ENCODE results near the gene DAGLA. TPM values are rescaled to one million over a fixed set of nuclear protein-coding genes. Genes with fewer than 3 reads are reported as not detected.

The DAGLA gene
- total RNA-seq, 2 experiments from 2014 or later = 0.52 to 0.73 TPM

DNA sequence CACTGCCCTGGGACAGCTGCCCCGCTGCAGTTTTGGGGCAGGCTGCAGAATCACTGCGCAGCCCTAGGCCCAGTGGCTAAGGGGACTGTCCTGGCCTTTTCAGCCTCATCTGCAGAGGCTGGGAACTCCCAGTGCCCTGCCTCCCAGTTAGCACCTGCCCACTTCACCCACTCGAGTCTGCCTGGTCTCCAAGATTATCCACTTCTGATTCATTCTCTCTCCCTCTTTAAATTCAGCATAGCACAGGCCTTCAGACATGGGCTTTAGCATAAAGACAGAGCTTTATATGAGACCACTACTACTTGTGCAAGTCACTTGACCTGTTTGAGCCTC lies 8.9 kb downstream of the DAGLA start:
- ChIA-PET POLR2A (no interaction called here), CTCF (no interaction called here)
- H3K4me3 Mint-ChIP-seq = no peak overlapping the region
- H3K9me3 Mint-ChIP-seq = no peaks in the 10 kb centered on the region
- TF ChIP-seq, protein P1, sequence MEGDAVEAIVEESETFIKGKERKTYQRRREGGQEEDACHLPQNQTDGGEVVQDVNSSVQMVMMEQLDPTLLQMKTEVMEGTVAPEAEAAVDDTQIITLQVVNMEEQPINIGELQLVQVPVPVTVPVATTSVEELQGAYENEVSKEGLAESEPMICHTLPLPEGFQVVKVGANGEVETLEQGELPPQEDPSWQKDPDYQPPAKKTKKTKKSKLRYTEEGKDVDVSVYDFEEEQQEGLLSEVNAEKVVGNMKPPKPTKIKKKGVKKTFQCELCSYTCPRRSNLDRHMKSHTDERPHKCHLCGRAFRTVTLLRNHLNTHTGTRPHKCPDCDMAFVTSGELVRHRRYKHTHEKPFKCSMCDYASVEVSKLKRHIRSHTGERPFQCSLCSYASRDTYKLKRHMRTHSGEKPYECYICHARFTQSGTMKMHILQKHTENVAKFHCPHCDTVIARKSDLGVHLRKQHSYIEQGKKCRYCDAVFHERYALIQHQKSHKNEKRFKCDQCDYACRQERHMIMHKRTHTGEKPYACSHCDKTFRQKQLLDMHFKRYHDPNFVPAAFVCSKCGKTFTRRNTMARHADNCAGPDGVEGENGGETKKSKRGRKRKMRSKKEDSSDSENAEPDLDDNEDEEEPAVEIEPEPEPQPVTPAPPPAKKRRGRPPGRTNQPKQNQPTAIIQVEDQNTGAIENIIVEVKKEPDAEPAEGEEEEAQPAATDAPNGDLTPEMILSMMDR (IDR thresholded peaks at IDR 0.05) = no peak
- intact Hi-C loops (cut with DNase I, micrococcal nuclease) = no loop called here
- no peak overlapping the region for H3K27ac Mint-ChIP-seq
- peaks cover 4 to 7% of the 10 kb centered on the region in 2 experiments for H3K27me3 ChIP-seq (ENCODE audit: control insufficient read depth in 1 of 2, insufficient read depth in 2 of 2, low read length in 2 of 2)
- H3K36me3 ChIP-seq (ENCODE audit: insufficient read depth, low read length) = no peaks in the 10 kb centered on the region
- H3K4me1 ChIP-seq (ENCODE audit: insufficient read depth, low read length) = peaks cover 26% of the 10 kb centered on the region
- peaks cover 7% of the 10 kb centered on the region for H3K27me3 Mint-ChIP-seq
- H3K4me1 Mint-ChIP-seq (ENCODE audit: low read depth) = no peaks in the 10 kb centered on the region
- no peaks in the 10 kb centered on the region for H3K36me3 Mint-ChIP-seq (ENCODE audit: low read depth)
- H3K27ac ChIP-seq (ENCODE audit: low read depth in 1 of 2, low read length in 2 of 2) = no peak overlapping the region
- H3K4me3 ChIP-seq (ENCODE audit: low read length) = no peak overlapping the region
- ATAC-seq (ENCODE audit: poor library complexity) (no peak), DNase-seq (no peak)
- no peaks in the 10 kb centered on the region for H3K9me3 ChIP-seq (ENCODE audit: control insufficient read depth in 1 of 2, insufficient read depth in 1 of 2, low read length in 2 of 2)

DNA sequence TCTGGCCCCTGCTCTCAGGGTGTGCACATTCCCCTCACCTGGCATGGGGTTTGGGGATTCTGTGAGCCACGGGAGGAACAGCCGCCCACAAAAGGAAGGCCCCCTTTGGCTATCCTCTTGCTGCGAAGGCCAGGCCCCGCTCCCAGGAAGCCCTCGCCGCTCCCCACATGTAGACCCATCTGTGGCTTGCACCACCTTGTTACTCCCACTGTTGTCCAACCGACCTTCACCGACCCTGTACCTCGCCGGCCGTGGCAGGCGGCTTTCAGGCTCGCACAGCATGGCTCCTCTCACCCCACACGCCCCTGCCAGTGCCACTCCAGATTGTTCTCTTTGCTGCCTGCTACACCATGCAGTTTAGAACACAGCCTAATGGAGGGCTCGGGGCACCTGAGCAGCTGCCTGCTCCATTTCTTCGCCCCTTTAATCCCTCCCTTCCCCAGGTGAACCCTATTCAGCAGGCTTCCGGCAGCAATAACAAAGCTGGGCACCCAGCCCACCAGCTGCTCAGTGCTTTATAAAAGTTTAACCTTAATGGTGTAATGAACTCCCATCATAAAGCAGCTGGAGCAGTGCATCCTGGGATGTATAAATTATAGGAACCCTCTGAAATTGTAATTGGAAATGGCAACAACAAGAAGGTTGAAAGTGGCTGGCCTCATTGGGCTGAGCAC lies 10.7 kb downstream of the DAGLA start:
- Histone ChIP-seq H3K4me1 (ENCODE audit: insufficient read depth, low read length) (peaks cover 21% of the 10 kb centered on the region), H3K27me3 (ENCODE audit: control insufficient read depth in 1 of 2, insufficient read depth in 2 of 2, low read length in 2 of 2) (peaks cover 4 to 7% of the 10 kb centered on the region in 2 experiments), H3K4me3 (ENCODE audit: low read length) (no peak overlapping the region), H3K27ac (ENCODE audit: low read depth in 1 of 2, low read length in 2 of 2) (no peak overlapping the region), H3K9me3 (ENCODE audit: control insufficient read depth in 1 of 2, insufficient read depth in 1 of 2, low read length in 2 of 2) (no peaks in the 10 kb centered on the region), H3K36me3 (ENCODE audit: insufficient read depth, low read length) (no peaks in the 10 kb centered on the region)
- TF ChIP-seq, protein P1 (IDR thresholded peaks at IDR 0.05) = no peak
- ChIA-PET CTCF (no interaction called here), POLR2A (no interaction called here)
- Mint-ChIP-seq H3K27me3 (peaks cover 1% of the 10 kb centered on the region), H3K9me3 (no peaks in the 10 kb centered on the region), H3K27ac (no peak overlapping the region), H3K4me1 (ENCODE audit: low read depth) (peaks cover 5% of the 10 kb centered on the region), H3K4me3 (no peak overlapping the region), H3K36me3 (ENCODE audit: low read depth) (no peaks in the 10 kb centered on the region)
- intact Hi-C loops (cut with DNase I, micrococcal nuclease) = no loop called here
- DNase-seq (no peak), ATAC-seq (ENCODE audit: poor library complexity) (no peak)

DNA sequence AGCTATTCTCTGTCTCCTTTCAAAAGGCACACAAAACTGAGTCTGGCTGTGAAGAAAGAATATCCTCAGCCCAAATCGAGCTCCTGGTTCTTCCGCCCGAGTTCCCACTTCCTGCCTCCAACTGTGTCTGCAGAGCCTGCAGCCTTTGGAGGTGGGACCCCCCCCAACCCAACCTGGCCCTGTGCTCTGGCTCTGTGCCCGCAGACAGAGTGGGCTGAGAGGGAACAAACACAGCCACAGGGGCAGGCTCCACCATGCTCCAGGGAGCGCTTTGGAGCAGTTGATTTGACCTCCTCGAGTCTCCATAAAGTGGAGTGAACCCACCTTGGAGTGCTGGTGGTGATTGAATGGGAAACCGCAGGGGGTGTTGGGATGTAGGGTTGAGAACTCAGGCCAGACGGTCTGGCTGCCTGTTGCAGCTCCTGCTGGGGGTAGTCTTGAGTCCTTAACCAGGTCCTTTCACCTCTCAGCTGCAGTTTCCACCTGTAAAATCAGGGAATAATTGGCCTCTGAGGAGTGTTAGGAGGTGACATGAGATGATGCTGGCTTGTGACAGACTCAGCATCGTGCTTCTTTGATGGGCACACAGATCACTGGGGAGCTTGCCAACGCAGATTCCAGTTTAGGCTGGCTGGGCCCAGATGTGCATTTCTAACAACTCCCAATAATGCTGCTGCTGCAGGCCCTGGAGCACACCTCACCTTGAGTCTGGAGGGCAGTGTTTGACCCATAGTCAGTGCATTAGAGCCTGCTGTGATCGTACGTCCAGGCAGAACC lies 11.4 kb downstream of the DAGLA start:
- Histone ChIP-seq H3K9me3 (ENCODE audit: control insufficient read depth in 1 of 2, insufficient read depth in 1 of 2, low read length in 2 of 2) (no peaks in the 10 kb centered on the region), H3K4me3 (ENCODE audit: low read length) (no peak overlapping the region), H3K27me3 (ENCODE audit: control insufficient read depth in 1 of 2, insufficient read depth in 2 of 2, low read length in 2 of 2) (peaks cover 4 to 5% of the 10 kb centered on the region in 2 experiments), H3K27ac (ENCODE audit: low read depth in 1 of 2, low read length in 2 of 2) (no peak overlapping the region), H3K36me3 (ENCODE audit: insufficient read depth, low read length) (no peaks in the 10 kb centered on the region), H3K4me1 (ENCODE audit: insufficient read depth, low read length) (peaks cover 21% of the 10 kb centered on the region)
- no peak overlapping the region for H3K27ac Mint-ChIP-seq
- ChIA-PET POLR2A (no interaction called here), CTCF (no interaction called here)
- no peaks in the 10 kb centered on the region for H3K27me3 Mint-ChIP-seq
- no peak for DNase-seq
- peaks cover 10% of the 10 kb centered on the region for H3K4me1 Mint-ChIP-seq (ENCODE audit: low read depth)
- ATAC-seq (ENCODE audit: poor library complexity) = no peak
- TF ChIP-seq, protein P1 (IDR thresholded peaks at IDR 0.05) = no peak
- H3K4me3 Mint-ChIP-seq = no peak overlapping the region
- H3K9me3 Mint-ChIP-seq = no peaks in the 10 kb centered on the region
- intact Hi-C loops (cut with DNase I, micrococcal nuclease) = no loop called here
- H3K36me3 Mint-ChIP-seq (ENCODE audit: low read depth) = no peaks in the 10 kb centered on the region

Data from CD4-positive, alpha-beta T cell (primary cell).